ENCODE results near the gene MINK1.

The MINK1 gene

GRCh38 chr17:4893272-4893671, 60.1 kb downstream of the MINK1 start:
- peaks cover 3% of the 10 kb centered on the region for H3K4me1 Mint-ChIP-seq (ENCODE audit: low read depth)
- no peak overlapping the region for H3K4me3 Mint-ChIP-seq
- no peaks in the 10 kb centered on the region for H3K9me3 Mint-ChIP-seq (ENCODE audit: low read depth)
- H3K36me3 Mint-ChIP-seq = peaks cover 3% of the 10 kb centered on the region
- no peak overlapping the region for H3K27ac Mint-ChIP-seq
- no peaks in the 10 kb centered on the region for H3K27me3 Mint-ChIP-seq

- Mint-ChIP-seq H3K4me3 (no peak overlapping the region), H3K4me1 (ENCODE audit: low read depth) (peaks cover 7% of the 10 kb centered on the region), H3K36me3 (peaks cover 3% of the 10 kb centered on the region), H3K27ac (no peak overlapping the region), H3K27me3 (no peaks in the 10 kb centered on the region), H3K9me3 (ENCODE audit: low read depth) (no peaks in the 10 kb centered on the region)
These were observed 60.8 kb downstream of the MINK1 start for GRCh38 chr17:4893721-4894560.

- H3K4me3 Mint-ChIP-seq = no peak overlapping the region
- H3K4me1 Mint-ChIP-seq (ENCODE audit: low read depth) = peaks cover 12% of the 10 kb centered on the region
- no peaks in the 10 kb centered on the region for H3K9me3 Mint-ChIP-seq (ENCODE audit: low read depth)
- H3K36me3 Mint-ChIP-seq = no peaks in the 10 kb centered on the region
- no peak overlapping the region for H3K27ac Mint-ChIP-seq
- no peaks in the 10 kb centered on the region for H3K27me3 Mint-ChIP-seq
These were observed 62.0 kb downstream of the MINK1 start for GRCh38 chr17:4895121-4895520.

- H3K27ac Mint-ChIP-seq = no peak overlapping the region
- H3K4me1 Mint-ChIP-seq (ENCODE audit: low read depth) = peaks cover 14% of the 10 kb centered on the region
- no peaks in the 10 kb centered on the region for H3K36me3 Mint-ChIP-seq
- no peak overlapping the region for H3K4me3 Mint-ChIP-seq
- H3K27me3 Mint-ChIP-seq = no peaks in the 10 kb centered on the region
- H3K9me3 Mint-ChIP-seq (ENCODE audit: low read depth) = no peaks in the 10 kb centered on the region
These were observed 62.7 kb downstream of the MINK1 start for GRCh38 chr17:4895657-4896331.

GRCh38 chr17:4896332-4897197, 63.4 kb downstream of the MINK1 start:
- H3K9me3 Mint-ChIP-seq (ENCODE audit: low read depth) = no peaks in the 10 kb centered on the region
- H3K27ac Mint-ChIP-seq = no peak overlapping the region
- H3K36me3 Mint-ChIP-seq = no peaks in the 10 kb centered on the region
- H3K4me3 Mint-ChIP-seq = no peak overlapping the region
- no peaks in the 10 kb centered on the region for H3K27me3 Mint-ChIP-seq
- peaks cover 17% of the 10 kb centered on the region for H3K4me1 Mint-ChIP-seq (ENCODE audit: low read depth)

GRCh38 chr17:4897198-4897687, 64.1 kb downstream of the MINK1 start:
- Mint-ChIP-seq H3K4me1 (ENCODE audit: low read depth) (peaks cover 19% of the 10 kb centered on the region), H3K4me3 (no peak overlapping the region), H3K9me3 (ENCODE audit: low read depth) (no peaks in the 10 kb centered on the region), H3K36me3 (no peaks in the 10 kb centered on the region), H3K27me3 (no peaks in the 10 kb centered on the region), H3K27ac (no peak overlapping the region)

- H3K4me1 Mint-ChIP-seq (ENCODE audit: low read depth) = peaks cover 25% of the 10 kb centered on the region
- no peaks in the 10 kb centered on the region for H3K36me3 Mint-ChIP-seq
- H3K4me3 Mint-ChIP-seq = no peak overlapping the region
- H3K27ac Mint-ChIP-seq = no peak overlapping the region
- H3K27me3 Mint-ChIP-seq = no peaks in the 10 kb centered on the region
- H3K9me3 Mint-ChIP-seq (ENCODE audit: low read depth) = no peaks in the 10 kb centered on the region
These were observed 64.6 kb downstream of the MINK1 start for GRCh38 chr17:4897785-4898184.

GRCh38 chr17:4898351-4898750, 65.2 kb downstream of the MINK1 start:
- peak overlapping the region; percentile 75 for H3K4me3 Mint-ChIP-seq
- no peaks in the 10 kb centered on the region for H3K27me3 Mint-ChIP-seq
- H3K27ac Mint-ChIP-seq = no peak overlapping the region
- no peaks in the 10 kb centered on the region for H3K36me3 Mint-ChIP-seq
- H3K9me3 Mint-ChIP-seq (ENCODE audit: low read depth) = no peaks in the 10 kb centered on the region
- H3K4me1 Mint-ChIP-seq (ENCODE audit: low read depth) = peaks cover 30% of the 10 kb centered on the region

GRCh38 chr17:4898927-4899326, 65.8 kb downstream of the MINK1 start:
- Mint-ChIP-seq H3K4me3 (peak overlapping the region; percentile 93), H3K9me3 (ENCODE audit: low read depth) (no peaks in the 10 kb centered on the region), H3K27me3 (no peaks in the 10 kb centered on the region), H3K4me1 (ENCODE audit: low read depth) (peaks cover 34% of the 10 kb centered on the region), H3K27ac (no peak overlapping the region), H3K36me3 (no peaks in the 10 kb centered on the region)

GRCh38 chr17:4899341-4900230, 66.4 kb downstream of the MINK1 start, which contains the start of gene C17orf107:
Gene C17orf107, plus strand, starts transcription at chr17:4899536. Its CDS starts 227 bp downstream, at chr17:4899763.
- H3K27me3 Mint-ChIP-seq = no peaks in the 10 kb centered on the region
- peak within 1 kb of the TSS; percentile 93 for H3K4me3 Mint-ChIP-seq
- peaks cover 35% of the 10 kb centered on the region for H3K4me1 Mint-ChIP-seq (ENCODE audit: low read depth)
- no peaks in the 10 kb centered on the region for H3K9me3 Mint-ChIP-seq (ENCODE audit: low read depth)
- H3K27ac Mint-ChIP-seq = peak within 1 kb of the TSS; percentile 92
- H3K36me3 Mint-ChIP-seq = no peaks in the 10 kb centered on the region

- Mint-ChIP-seq H3K4me1 (ENCODE audit: low read depth) (peaks cover 36% of the 10 kb centered on the region), H3K27ac (no peak overlapping the region), H3K4me3 (peak overlapping the region; percentile 93), H3K36me3 (no peaks in the 10 kb centered on the region), H3K27me3 (no peaks in the 10 kb centered on the region), H3K9me3 (ENCODE audit: low read depth) (no peaks in the 10 kb centered on the region)
These were observed 67.3 kb downstream of the MINK1 start for GRCh38 chr17:4900231-4901107.

GRCh38 chr17:4901108-4901647, 68.0 kb downstream of the MINK1 start:
- H3K36me3 Mint-ChIP-seq = no peaks in the 10 kb centered on the region
- H3K27ac Mint-ChIP-seq = no peak overlapping the region
- no peaks in the 10 kb centered on the region for H3K27me3 Mint-ChIP-seq
- H3K4me3 Mint-ChIP-seq = peak overlapping the region; percentile 93
- H3K9me3 Mint-ChIP-seq (ENCODE audit: low read depth) = no peaks in the 10 kb centered on the region
- H3K4me1 Mint-ChIP-seq (ENCODE audit: low read depth) = peaks cover 36% of the 10 kb centered on the region

Data from activated naive CD8-positive, alpha-beta T cell (primary cell).